ENCODE results near the gene ARAP1.

ARAP1 gene

GRCh38 chr11:72767203-72768062, 15.2 kb upstream of the ARAP1 start:
- H3K27me3 ChIP-seq (replicated peaks; ENCODE audit: control insufficient read depth, insufficient read depth, low read length), result no peaks in the 10 kb centered on the region
- no peaks in the 10 kb centered on the region for H3K36me3 ChIP-seq (ENCODE audit: control insufficient read depth, insufficient read depth, low read length)
- H3K4me3 ChIP-seq (replicated peaks; ENCODE audit: low read depth, low read length), result no peak overlapping the region
- no peak for DNase-seq (ENCODE audit: extremely low read depth, insufficient read length)
- no peak for TF ChIP-seq CTCF (IDR thresholded peaks at IDR 0.05; ENCODE audit: insufficient read depth, low read length, poor library complexity, severe bottlenecking)

- DNase-seq (ENCODE audit: extremely low read depth, insufficient read length), result no peak
- TF ChIP-seq CTCF (IDR thresholded peaks at IDR 0.05; ENCODE audit: insufficient read depth, low read length, poor library complexity, severe bottlenecking), result no peak
Observed at GRCh38 chr11:72766152-72766902, 14.1 kb upstream of the ARAP1 start.

GRCh38 chr11:72764503-72764902, 12.3 kb upstream of the ARAP1 start:
- no peaks in the 10 kb centered on the region for H3K27me3 ChIP-seq (replicated peaks; ENCODE audit: control insufficient read depth, insufficient read depth, low read length)
- no peak for TF ChIP-seq CTCF (IDR thresholded peaks at IDR 0.05; ENCODE audit: insufficient read depth, low read length, poor library complexity, severe bottlenecking)
- H3K36me3 ChIP-seq (ENCODE audit: control insufficient read depth, insufficient read depth, low read length), result no peaks in the 10 kb centered on the region
- no peak overlapping the region for H3K4me3 ChIP-seq (replicated peaks; ENCODE audit: low read depth, low read length)
- DNase-seq (ENCODE audit: extremely low read depth, insufficient read length), result no peak

More at GRCh38 chr11:72766152-72766902, 14.1 kb upstream of the ARAP1 start:
- no peaks in the 10 kb centered on the region for H3K36me3 ChIP-seq (ENCODE audit: control insufficient read depth, insufficient read depth, low read length)
- no peaks in the 10 kb centered on the region for H3K27me3 ChIP-seq (replicated peaks; ENCODE audit: control insufficient read depth, insufficient read depth, low read length)
- no peak overlapping the region for H3K4me3 ChIP-seq (replicated peaks; ENCODE audit: low read depth, low read length)

- no peaks in the 10 kb centered on the region for H3K27me3 ChIP-seq (replicated peaks; ENCODE audit: control insufficient read depth, insufficient read depth, low read length)
- no peak for TF ChIP-seq CTCF (IDR thresholded peaks at IDR 0.05; ENCODE audit: insufficient read depth, low read length, poor library complexity, severe bottlenecking)
- no peaks in the 10 kb centered on the region for H3K36me3 ChIP-seq (ENCODE audit: control insufficient read depth, insufficient read depth, low read length)
- no peak for DNase-seq (ENCODE audit: extremely low read depth, insufficient read length)
- H3K4me3 ChIP-seq (replicated peaks; ENCODE audit: low read depth, low read length), result no peak overlapping the region
Observed at GRCh38 chr11:72763823-72764222, 11.6 kb upstream of the ARAP1 start.

GRCh38 chr11:72762641-72763304, 10.6 kb upstream of the ARAP1 start:
- Histone ChIP-seq H3K27me3 (replicated peaks; ENCODE audit: control insufficient read depth, insufficient read depth, low read length) (no peaks in the 10 kb centered on the region), H3K4me3 (replicated peaks; ENCODE audit: low read depth, low read length) (no peak overlapping the region), H3K36me3 (ENCODE audit: control insufficient read depth, insufficient read depth, low read length) (0 out of 2 replicates have a peak, but pooled peaks cover 2% of the 10 kb centered on the region)
- no peak for DNase-seq (ENCODE audit: extremely low read depth, insufficient read length)
- TF ChIP-seq CTCF (IDR thresholded peaks at IDR 0.05; ENCODE audit: insufficient read depth, low read length, poor library complexity, severe bottlenecking), result no peak

Measured in GM06990 (cell line).